Esophagus muscularis mucosa (tissue), 3 donors: ENCODE measurements around the gene SYNE1.

ENCODE experiments used
- CTCF ChIP-seq, 3 experiments: fragments of 200-600 bp in 2 of 3; fragments of 450-650 bp in 1 of 3; sonication (generic) in 2 of 3; IDR thresholded peaks; one replicate each; pipeline ENCODE4 v1.5.1; 2017 to 2019; ENCODE audit warnings: antibody characterized with exemption in 3 of 3, mild to moderate bottlenecking in 2 of 3, moderate library complexity in 1 of 3
- POLR2A ChIP-seq: fragments of 450-650 bp; IDR thresholded peaks from one replicate; pipeline ENCODE4 v1.6.1; 2017; ENCODE audit warnings: antibody characterized with exemption, moderate library complexity, mild to moderate bottlenecking, low read depth
- POLR2AphosphoS5 ChIP-seq, 2 donors: sonication (generic); formaldehyde crosslinking; IDR thresholded peaks; one replicate each; pipeline ENCODE4 v1.6.1; 2017; ENCODE audit warnings: antibody characterized with exemption in 2 of 2

DNA sequence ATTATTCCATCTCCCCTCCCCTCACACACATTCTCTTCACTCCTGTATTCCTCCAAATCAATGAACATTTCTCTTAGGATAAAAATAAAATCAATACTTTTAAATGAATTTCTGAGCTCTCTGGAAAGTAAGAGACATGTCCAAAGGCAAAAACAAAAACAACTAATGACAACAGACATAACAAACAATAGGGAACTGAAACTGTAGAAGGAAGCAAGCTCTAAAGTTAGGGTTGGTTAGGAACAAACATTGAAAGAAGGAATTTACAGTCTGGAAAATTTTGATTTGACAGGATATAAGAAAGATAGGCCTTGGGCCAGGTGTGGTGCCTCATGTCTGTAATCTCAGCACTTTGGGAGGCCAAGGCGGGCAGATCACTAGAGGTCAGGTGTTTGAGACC lies 43.0 kb upstream of the SYNE1 start:
- TF ChIP-seq CTCF (IDR thresholded peaks at IDR 0.05): no peak
- TF ChIP-seq POLR2A: no peak
- no peak for TF ChIP-seq POLR2AphosphoS5 (IDR thresholded peaks at IDR 0.05)
